IPS DF 6.9 (cell line): ENCODE measurements around the gene SPATA31D4.
"Not testable (repeated sequence)": the region's sequence is repeated elsewhere in the genome, so short reads cannot be mapped to it uniquely, and the experiment has no call there.

ENCODE experiments used
- DNase-seq: peaks from one replicate; pipeline ENCODE4 v3.0.0-alpha.2; 2013; ENCODE audit warnings: low read depth, low spot score
- H3K27ac ChIP-seq: one replicate; pipeline ENCODE4 v1.5.1; 2013; ENCODE audit warnings: low read length, control low read depth
- H3K27me3 ChIP-seq: 2 replicates; pipeline ENCODE4 v1.6.1; 2013; ENCODE audit warnings: mild to moderate bottlenecking, low read length; ENCODE audit not compliant: control insufficient read depth, insufficient read depth
- H3K36me3 ChIP-seq: 2 replicates; pipeline ENCODE4 v1.6.1; 2013; ENCODE audit warnings: low read length; ENCODE audit not compliant: control insufficient read depth, insufficient read depth
- H3K4me1 ChIP-seq: 2 replicates; pipeline ENCODE4 v1.6.1; 2013; ENCODE audit warnings: low read length; ENCODE audit not compliant: control insufficient read depth, insufficient read depth
- H3K4me3 ChIP-seq: 2 replicates; pipeline ENCODE4 v1.5.1; 2013; ENCODE audit warnings: mild to moderate bottlenecking, low read length
- H3K9me3 ChIP-seq: 2 replicates; pipeline ENCODE4 v1.6.1; 2013; ENCODE audit warnings: low read length, inconsistent platforms; ENCODE audit not compliant: control insufficient read depth, insufficient read depth
- WGBS: extraction: QIAGEN DNeasy Blood & Tissue Kit; methylation state at CpG from one replicate; pipeline ENCODE4 v1.1.7; 2013; ENCODE audit warnings: mixed read lengths, missing lambda C conversion rate; ENCODE audit not compliant: insufficient read length, insufficient coverage; 5-methylcytosine and 5-hydroxymethylcytosine counted together

SPATA31D4 gene

DNA sequence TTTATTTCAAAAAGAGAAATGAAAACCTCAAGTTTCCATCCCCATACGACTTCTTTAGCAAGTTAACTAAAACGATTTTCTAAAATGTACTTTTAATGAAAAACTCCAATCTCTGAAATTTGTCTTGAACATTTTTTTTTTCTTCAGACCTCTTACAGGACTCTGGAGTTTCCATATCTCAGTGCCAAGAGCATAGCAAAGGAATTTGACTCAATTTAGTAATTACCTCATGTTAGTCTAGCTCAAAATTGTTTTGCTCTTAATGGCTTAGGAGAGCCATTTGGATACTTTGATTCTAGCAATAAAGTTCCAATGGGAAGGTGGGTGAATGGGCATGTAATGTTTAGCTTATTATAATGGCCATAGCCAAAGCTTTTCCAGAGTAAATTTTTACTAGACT, 26.0 kb upstream of the SPATA31D4 start:
- H3K27ac ChIP-seq = no peak overlapping the region
- H3K4me3 ChIP-seq = no peak overlapping the region
- H3K4me1 ChIP-seq = peaks cover 3% of the 10 kb centered on the region; the same call in 1 of the 2 replicates
- no peaks in the 10 kb centered on the region for H3K9me3 ChIP-seq
- DNase-seq = no peak
- H3K36me3 ChIP-seq = no peaks in the 10 kb centered on the region
- no CpG with 5 or more reads among the region's 2 CpGs for WGBS
- H3K27me3 ChIP-seq = no peaks in the 10 kb centered on the region; the same call in 1 of the 2 replicates

DNA sequence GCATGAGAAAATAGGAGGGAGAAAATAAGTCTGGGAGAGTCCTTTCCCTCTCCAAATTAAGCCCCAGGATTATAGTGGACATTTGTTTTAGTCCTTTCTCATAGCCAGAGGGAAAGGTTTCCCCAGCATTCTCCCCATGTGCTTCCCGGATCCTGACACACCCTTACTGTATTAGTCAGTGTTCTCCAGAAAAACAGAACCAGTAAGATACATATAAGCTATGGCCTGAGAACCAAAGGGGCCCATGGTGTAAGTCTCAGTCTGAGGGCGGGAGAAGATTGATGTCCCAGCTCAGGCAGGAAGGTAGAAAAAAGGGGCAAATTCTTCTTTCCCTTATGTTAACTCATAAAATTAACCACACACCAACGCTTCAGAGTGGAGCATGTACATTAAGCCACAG, 25.6 kb upstream of the SPATA31D4 start:
- Histone ChIP-seq H3K27me3 (no peaks in the 10 kb centered on the region; the same call in 1 of the 2 replicates), H3K4me3 (no peak overlapping the region), H3K36me3 (no peaks in the 10 kb centered on the region), H3K4me1 (peaks cover 3% of the 10 kb centered on the region; the same call in 1 of the 2 replicates), H3K9me3 (no peaks in the 10 kb centered on the region), H3K27ac (no peak overlapping the region)
- no CpG with 5 or more reads among the region's 3 CpGs for WGBS
- no peak for DNase-seq

GRCh38 chr9:81906671-81907070, 21.6 kb upstream of the SPATA31D4 start:
- Histone ChIP-seq H3K36me3 (no peaks in the 10 kb centered on the region), H3K4me1 (no peaks in the 10 kb centered on the region), H3K4me3 (no peak overlapping the region), H3K9me3 (no peaks in the 10 kb centered on the region), H3K27ac (no peak overlapping the region), H3K27me3 (no peaks in the 10 kb centered on the region)
- no peak for DNase-seq
- WGBS = no CpG with 5 or more reads among the region's 3 CpGs

DNA sequence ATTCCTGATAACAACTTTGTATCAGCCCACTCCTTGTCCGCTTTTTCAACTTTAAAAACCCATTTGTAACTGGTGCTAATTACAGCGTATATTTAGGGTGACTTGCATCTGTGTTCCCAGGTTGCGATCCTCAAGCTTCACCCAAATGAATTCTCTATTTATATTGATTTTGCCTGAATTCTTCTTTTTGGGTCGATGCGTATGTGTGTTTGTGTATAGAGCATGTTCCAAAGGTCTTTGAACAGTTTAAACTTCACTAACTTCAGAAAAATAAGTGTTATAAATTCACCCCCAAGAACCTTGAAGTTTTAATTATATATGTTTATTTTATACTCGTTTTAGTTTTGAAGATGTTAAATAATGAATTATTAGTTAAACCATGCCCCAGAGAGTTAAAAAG, 16.1 kb upstream of the SPATA31D4 start:
- no peaks in the 10 kb centered on the region for H3K4me1 ChIP-seq
- no peaks in the 10 kb centered on the region for H3K27me3 ChIP-seq
- WGBS = no CpG with 5 or more reads among the region's 6 CpGs
- H3K4me3 ChIP-seq = no peak overlapping the region
- H3K9me3 ChIP-seq = no peaks in the 10 kb centered on the region
- no peaks in the 10 kb centered on the region for H3K36me3 ChIP-seq
- DNase-seq = no peak
- no peak overlapping the region for H3K27ac ChIP-seq

DNA sequence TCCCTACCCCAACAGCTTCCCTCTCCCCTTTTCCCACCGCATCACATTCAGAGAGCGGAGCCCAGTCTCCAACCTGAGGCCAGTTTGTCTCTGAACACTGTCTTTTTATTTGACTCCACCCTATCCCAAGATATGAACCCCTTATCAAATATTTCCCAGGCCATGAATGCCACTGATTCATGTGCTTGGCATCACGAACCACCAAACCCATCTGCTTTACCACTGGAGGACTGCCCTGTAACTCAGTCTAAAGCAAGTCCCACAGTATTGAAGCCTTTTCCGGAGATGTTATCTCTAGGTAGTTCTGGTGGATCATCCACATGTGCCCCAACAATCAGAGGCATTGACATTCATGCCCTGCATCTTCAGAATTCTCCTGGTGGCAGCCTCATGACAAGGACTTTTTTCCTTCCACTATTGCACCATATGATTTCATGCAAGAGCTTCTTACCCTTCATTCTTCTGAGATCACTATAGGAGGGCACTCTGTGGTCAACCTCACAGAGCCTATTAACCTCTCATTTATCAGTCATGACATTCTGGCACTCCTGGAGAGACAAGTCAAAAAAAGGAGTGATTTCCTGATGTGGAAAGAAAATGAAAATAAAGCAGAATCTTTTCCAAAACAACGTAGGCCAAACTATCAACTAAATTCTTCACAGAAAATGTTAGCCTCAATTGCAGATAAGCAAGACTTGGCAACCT, 12.3 kb upstream of the SPATA31D4 start:
- Histone ChIP-seq H3K27ac (no peak overlapping the region), H3K27me3 (no peaks in the 10 kb centered on the region), H3K9me3 (no peaks in the 10 kb centered on the region), H3K4me3 (no peak overlapping the region), H3K4me1 (no peaks in the 10 kb centered on the region), H3K36me3 (no peaks in the 10 kb centered on the region)
- WGBS = no CpG with 5 or more reads among the region's 5 CpGs
- DNase-seq = no peak

DNA sequence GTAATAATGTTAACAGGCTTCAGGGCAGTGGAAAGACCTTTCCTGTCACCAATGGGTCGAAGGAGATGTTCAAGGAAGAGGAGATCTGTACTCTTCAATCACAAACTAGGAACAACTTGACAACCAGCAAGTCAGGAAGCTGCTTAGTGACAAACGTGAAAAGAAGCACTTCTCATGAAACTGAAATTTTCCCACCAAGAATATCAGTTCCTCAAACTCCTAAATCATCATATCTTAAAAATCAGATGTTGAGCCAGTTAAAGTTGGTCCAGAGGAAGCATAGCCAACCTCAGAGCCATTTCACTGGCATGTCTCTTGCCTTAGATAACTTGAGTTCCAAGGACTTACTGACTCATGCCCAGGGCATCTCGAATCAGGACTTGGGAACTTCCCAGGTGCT, 9.7 kb upstream of the SPATA31D4 start:
- not testable (repeated sequence) for H3K9me3 ChIP-seq, DNase-seq, H3K27ac ChIP-seq, H3K4me3 ChIP-seq, H3K27me3 ChIP-seq, H3K36me3 ChIP-seq, H3K4me1 ChIP-seq
- WGBS = no CpG with 5 or more reads among the region's 3 CpGs

DNA sequence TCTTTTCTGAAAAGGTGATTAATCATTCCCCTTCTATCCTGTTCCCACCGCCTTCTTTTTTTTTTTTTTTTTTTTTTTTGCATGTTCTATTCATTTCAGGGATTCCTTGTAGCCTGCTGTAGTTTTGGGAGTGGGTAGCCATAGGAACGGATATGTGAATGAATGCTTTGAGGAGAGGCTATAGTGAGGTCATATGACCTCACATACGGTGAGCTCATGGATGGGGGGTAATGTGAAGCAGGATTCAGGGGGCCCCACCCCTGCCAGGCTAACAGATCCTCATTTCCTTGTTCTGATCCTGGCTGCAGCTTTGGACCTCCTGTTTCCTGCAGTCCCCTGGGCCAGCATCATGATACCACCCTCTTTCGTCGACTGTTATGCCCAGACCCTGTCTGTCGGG, 1.9 kb downstream of the SPATA31D4 start:
- no CpG with 5 or more reads among the region's 6 CpGs for WGBS
- H3K4me3 ChIP-seq, H3K27me3 ChIP-seq, H3K36me3 ChIP-seq, H3K4me1 ChIP-seq, DNase-seq, H3K9me3 ChIP-seq, H3K27ac ChIP-seq: not testable (repeated sequence)

DNA sequence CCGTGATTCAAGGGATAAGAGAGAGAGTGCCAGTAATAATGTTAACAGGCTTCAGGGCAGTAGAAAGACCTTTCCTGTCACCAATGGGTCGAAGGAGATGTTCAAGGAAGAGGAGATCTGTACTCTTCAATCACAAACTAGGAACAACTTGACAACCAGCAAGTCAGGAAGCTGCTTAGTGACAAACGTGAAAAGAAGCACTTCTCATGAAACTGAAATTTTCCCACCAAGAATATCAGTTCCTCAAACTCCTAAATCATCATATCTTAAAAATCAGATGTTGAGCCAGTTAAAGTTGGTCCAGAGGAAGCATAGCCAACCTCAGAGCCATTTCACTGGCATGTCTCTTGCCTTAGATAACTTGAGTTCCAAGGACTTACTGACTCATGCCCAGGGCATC, 5.3 kb downstream of the SPATA31D4 start:
- not testable (repeated sequence) for H3K9me3 ChIP-seq, H3K36me3 ChIP-seq, H3K27me3 ChIP-seq, H3K4me1 ChIP-seq, H3K4me3 ChIP-seq, DNase-seq, H3K27ac ChIP-seq
- no CpG with 5 or more reads among the region's 3 CpGs for WGBS

GRCh38 chr9:81943393-81943792, 15.2 kb downstream of the SPATA31D4 start, which contains the start of gene SPATA31D3:
TSS of gene SPATA31D3 (plus strand) at chr9:81943500. CDS start at chr9:81943586, 86 bp downstream.
- not testable (repeated sequence) for H3K36me3 ChIP-seq, H3K27ac ChIP-seq, H3K4me3 ChIP-seq, DNase-seq, H3K4me1 ChIP-seq, H3K9me3 ChIP-seq, H3K27me3 ChIP-seq
- WGBS = no CpG with 5 or more reads among the region's 2 CpGs

GRCh38 chr9:81948650-81949049, 20.4 kb downstream of the SPATA31D4 start:
- WGBS = no CpG with 5 or more reads among the region's 3 CpGs
- not testable (repeated sequence) for DNase-seq, H3K4me1 ChIP-seq, H3K36me3 ChIP-seq, H3K27ac ChIP-seq, H3K27me3 ChIP-seq, H3K9me3 ChIP-seq, H3K4me3 ChIP-seq

- no peaks in the 10 kb centered on the region for H3K4me1 ChIP-seq
- no peaks in the 10 kb centered on the region for H3K27me3 ChIP-seq
- H3K36me3 ChIP-seq = no peaks in the 10 kb centered on the region
- H3K4me3 ChIP-seq = no peak overlapping the region
- no CpG with 5 or more reads among the region's 1 CpG for WGBS
- H3K9me3 ChIP-seq = 0 out of 2 replicates have a peak, but pooled peaks cover 3% of the 10 kb centered on the region
- DNase-seq = no peak
- no peak overlapping the region for H3K27ac ChIP-seq
Observed at GRCh38 chr9:81953096-81953495, 24.9 kb downstream of the SPATA31D4 start.
